GM03348 (cell line): ENCODE results near the gene NR1D1.
A peak's percentile ranks its signal among the peaks of the same experiment; 100 is the strongest.
"Not testable (repeated sequence)": the region's sequence is repeated elsewhere in the genome, so short reads cannot be mapped to it uniquely, and the experiment has no call there.

Source experiments
- DNase-seq: peaks from one replicate; pipeline ENCODE4 v3.0.0; 2012; ENCODE audit warnings: low spot score

NR1D1 gene

GRCh38 chr17:40100419-40100668 lies at the start of gene NR1D1:
TSS of gene NR1D1 (minus strand) at chr17:40100589. CDS start at chr17:40100094, 495 bp downstream.
- DNase-seq: no peak

- no peak for DNase-seq
These were observed 48.1 kb upstream of the NR1D1 start for GRCh38 chr17:40148527-40148926.

- no peak for DNase-seq
These were observed 45.1 kb upstream of the NR1D1 start for GRCh38 chr17:40145476-40145875.

GRCh38 chr17:40143166-40143565 lies 42.8 kb upstream of the NR1D1 start:
- not testable (repeated sequence) for DNase-seq

- no peak for DNase-seq
These were observed 39.2 kb upstream of the NR1D1 start for GRCh38 chr17:40139566-40140058.

- DNase-seq: no peak
These were observed 35.4 kb upstream of the NR1D1 start for GRCh38 chr17:40135817-40136216.

- no peak for DNase-seq
These were observed 33.8 kb upstream of the NR1D1 start for GRCh38 chr17:40134184-40134583.

- DNase-seq: no peak
These were observed 30.1 kb upstream of the NR1D1 start for GRCh38 chr17:40130352-40131042.

GRCh38 chr17:40129498-40129897 lies 29.1 kb upstream of the NR1D1 start:
- no peak for DNase-seq

GRCh38 chr17:40124279-40125141 lies 24.1 kb upstream of the NR1D1 start:
- DNase-seq: peak; percentile 19

- no peak for DNase-seq
These were observed 23.4 kb upstream of the NR1D1 start for GRCh38 chr17:40123811-40124114.

- peak; percentile 78 for DNase-seq
These were observed 22.8 kb upstream of the NR1D1 start for GRCh38 chr17:40122999-40123810.

- DNase-seq: peak; percentile 86
These were observed 22.0 kb upstream of the NR1D1 start for GRCh38 chr17:40122136-40122998.

GRCh38 chr17:40121181-40122135 lies 21.1 kb upstream of the NR1D1 start, which contains the start of gene MSL1:
TSS of gene MSL1 (plus strand) at chr17:40121971. CDS start at chr17:40122613, 642 bp downstream.
- peak; percentile 97 for DNase-seq

GRCh38 chr17:40115101-40115436 lies 14.7 kb upstream of the NR1D1 start:
- no peak for DNase-seq

- DNase-seq: no peak
These were observed 13.5 kb upstream of the NR1D1 start for GRCh38 chr17:40113907-40114245.

GRCh38 chr17:40113110-40113906 lies 12.9 kb upstream of the NR1D1 start:
- peak; percentile 93 for DNase-seq

- DNase-seq: no peak
These were observed 12.3 kb upstream of the NR1D1 start for GRCh38 chr17:40112718-40113109.

- DNase-seq: no peak
These were observed 11.9 kb upstream of the NR1D1 start for GRCh38 chr17:40112191-40112711.
